SK-N-MC (cell line): ENCODE measurements around the gene LRRC36.

ENCODE experiments used
- DNase-seq: peaks from one replicate; pipeline ENCODE4 v3.0.0-alpha.2; 2011; ENCODE audit warnings: low read depth, low spot score
- H3K27ac ChIP-seq: fragments of 200-600 bp; sonication (generic); 2 replicates; pipeline ENCODE4 v1.5.1; 2016; ENCODE audit warnings: mixed run types
- H3K36me3 ChIP-seq: fragments of 200-600 bp; sonication (generic); 2 replicates; pipeline ENCODE4 v1.6.1; 2017; ENCODE audit warnings: antibody characterized with exemption, low read length, mixed read lengths; ENCODE audit not compliant: insufficient read depth
- H3K4me3 ChIP-seq: fragments of 200-600 bp; sonication (generic); 2 replicates; pipeline ENCODE4 v1.5.1; 2016
- H3K9ac ChIP-seq: fragments of 200-600 bp; sonication (generic); 2 replicates; pipeline ENCODE4 v1.8.0; 2017; ENCODE audit warnings: mixed run types, mixed read lengths; ENCODE audit not compliant: insufficient read length
- H3K9me3 ChIP-seq: fragments of 200-600 bp; sonication (generic); 2 replicates; pipeline ENCODE4 v1.6.1; 2017; ENCODE audit warnings: low read depth, mild to moderate bottlenecking, antibody characterized with exemption, low read length, moderate library complexity, mixed read lengths
- EZH2 ChIP-seq: fragments of 200-600 bp; sonication (generic); IDR thresholded peaks from one replicate; pipeline ENCODE4 v1.6.1; 2017; ENCODE audit warnings: antibody characterized with exemption
- FOXP2 ChIP-seq: optimal IDR thresholded peaks from 2 replicates; pipeline ENCODE3; 2011; ENCODE audit warnings: mild to moderate bottlenecking, moderate library complexity; ENCODE audit not compliant: insufficient read depth; ENCODE audit errors: extremely low read length, control extremely low read depth
- POLR2AphosphoS5 ChIP-seq: IDR thresholded peaks from 2 replicates; pipeline ENCODE4 v1.6.1; 2012; ENCODE audit warnings: mild to moderate bottlenecking, low read depth, low read length, borderline replicate concordance

The LRRC36 gene

GRCh38 chr16:67291461-67291860, 35.2 kb upstream of the LRRC36 start:
- Histone ChIP-seq H3K27ac (no peak overlapping the region), H3K9ac (no peak overlapping the region), H3K36me3 (no peaks in the 10 kb centered on the region), H3K4me3 (no peak overlapping the region), H3K9me3 (no peaks in the 10 kb centered on the region)
- DNase-seq, result no peak
- no peak for TF ChIP-seq EZH2
- no peak for TF ChIP-seq FOXP2
- TF ChIP-seq POLR2AphosphoS5, result no peak

- TF ChIP-seq POLR2AphosphoS5, result no peak
- no peak for TF ChIP-seq FOXP2
- no peak for TF ChIP-seq EZH2
Observed at GRCh38 chr16:67294171-67294757, 32.4 kb upstream of the LRRC36 start.

GRCh38 chr16:67294938-67295361, 31.7 kb upstream of the LRRC36 start:
- H3K4me3 ChIP-seq, result no peak overlapping the region
- no peak for DNase-seq
- H3K9me3 ChIP-seq, result no peaks in the 10 kb centered on the region
- H3K9ac ChIP-seq, result no peak overlapping the region
- TF ChIP-seq FOXP2, result no peak
- no peak for TF ChIP-seq POLR2AphosphoS5
- no peak for TF ChIP-seq EZH2
- H3K36me3 ChIP-seq, result no peaks in the 10 kb centered on the region
- no peak overlapping the region for H3K27ac ChIP-seq

More at GRCh38 chr16:67294171-67294757, 32.4 kb upstream of the LRRC36 start:
- H3K27ac ChIP-seq, result no peak overlapping the region
- DNase-seq, result no peak
- H3K4me3 ChIP-seq, result no peak overlapping the region
- H3K9ac ChIP-seq, result no peak overlapping the region
- no peaks in the 10 kb centered on the region for H3K36me3 ChIP-seq
- H3K9me3 ChIP-seq, result no peaks in the 10 kb centered on the region

- DNase-seq, result no peak
- no peak for TF ChIP-seq POLR2AphosphoS5
- TF ChIP-seq EZH2, result no peak
- TF ChIP-seq FOXP2, result no peak
- Histone ChIP-seq H3K27ac (no peak overlapping the region), H3K9ac (no peak overlapping the region), H3K4me3 (no peak overlapping the region), H3K9me3 (no peaks in the 10 kb centered on the region), H3K36me3 (no peaks in the 10 kb centered on the region)
Observed at GRCh38 chr16:67296420-67296819, 30.2 kb upstream of the LRRC36 start.

- no peaks in the 10 kb centered on the region for H3K36me3 ChIP-seq
- no peak overlapping the region for H3K27ac ChIP-seq
- TF ChIP-seq FOXP2 (no peak), EZH2 (no peak), POLR2AphosphoS5 (no peak)
- no peak overlapping the region for H3K9ac ChIP-seq
- no peak overlapping the region for H3K4me3 ChIP-seq
- no peaks in the 10 kb centered on the region for H3K9me3 ChIP-seq
- DNase-seq, result no peak
Observed at GRCh38 chr16:67298277-67298676, 28.3 kb upstream of the LRRC36 start.

- Histone ChIP-seq H3K36me3 (no peaks in the 10 kb centered on the region), H3K27ac (no peak overlapping the region), H3K4me3 (no peak overlapping the region), H3K9ac (no peak overlapping the region), H3K9me3 (no peaks in the 10 kb centered on the region)
- TF ChIP-seq POLR2AphosphoS5 (no peak), EZH2 (no peak), FOXP2 (no peak)
- no peak for DNase-seq
Observed at GRCh38 chr16:67299269-67299668, 27.3 kb upstream of the LRRC36 start.

- Histone ChIP-seq H3K9me3 (no peaks in the 10 kb centered on the region), H3K9ac (no peak overlapping the region), H3K27ac (no peak overlapping the region), H3K4me3 (no peak overlapping the region), H3K36me3 (no peaks in the 10 kb centered on the region)
- no peak for TF ChIP-seq EZH2
- TF ChIP-seq POLR2AphosphoS5, result no peak
- no peak for TF ChIP-seq FOXP2
- DNase-seq, result no peak
Observed at GRCh38 chr16:67301080-67301782, 25.4 kb upstream of the LRRC36 start.

- TF ChIP-seq POLR2AphosphoS5 (no peak), FOXP2 (no peak), EZH2 (no peak)
- Histone ChIP-seq H3K27ac (no peak overlapping the region), H3K36me3 (no peaks in the 10 kb centered on the region), H3K4me3 (no peak overlapping the region), H3K9me3 (no peaks in the 10 kb centered on the region), H3K9ac (no peak overlapping the region)
- DNase-seq, result no peak
Observed at GRCh38 chr16:67302076-67302475, 24.5 kb upstream of the LRRC36 start.
